HCT116 (cell line): ENCODE measurements around the gene ANTXR2. TPM values are rescaled to one million over a fixed set of nuclear protein-coding genes. Genes with fewer than 3 reads are reported as not detected.

ENCODE experiments used
- ATAC-seq: fragments of 200-7000 bp; cut with Tn5 transposase; 2 replicates; pipeline ENCODE4 v1.9.1; 2020; ENCODE audit warnings: mild to moderate bottlenecking, moderate library complexity
- BruUV-seq: library from RNA; stranded (reverse); fragments of 400-500 nt; replicated peaks from 2 replicates; lab custom pipeline; 2021; lab: Mats Ljungman, UMichigan
- CTCF ChIA-PET: fragments of 300-600 bp; sonication (Branson Sonifier 250); formaldehyde crosslinking; loops from one replicate; lab custom pipeline; 2021; ENCODE audit warnings: antibody characterized with exemption; lab: Charles Lee
- POLR2A ChIA-PET: fragments of 300-600, 350-600 bp; sonication (Branson Sonifier 250); formaldehyde crosslinking; loops from one replicate; lab custom pipeline; 2021; ENCODE audit warnings: antibody characterized with exemption; lab: Charles Lee
- RAD21 ChIA-PET, 2 experiments: fragments of 300-600 bp; sonication (Branson Sonifier 250); formaldehyde crosslinking; loops; one replicate each; lab custom pipeline; 2023; ENCODE audit warnings: low total read pairs in 2 of 2; ENCODE audit not compliant: uncharacterized antibody in 2 of 2, unreplicated experiment in 2 of 2, low non-redundant PET in 1 of 2; lab: Charles Lee
- DNase-seq: peaks from one replicate; pipeline ENCODE4 v3.0.0-alpha.2; 2010; ENCODE audit warnings: low read depth, low spot score
- H2AFZ ChIP-seq: fragments of 200-600 bp; shearing (Covaris generic), sonication (generic); 2 replicates; pipeline ENCODE4 v1.6.1; 2017; ENCODE audit warnings: low read depth, mixed run types, mixed read lengths, antibody characterized with exemption, low read length; ENCODE audit not compliant: poor library complexity, severe bottlenecking
- H3K27ac ChIP-seq: 2 replicates; pipeline ENCODE4 v1.5.1; 2012; ENCODE audit warnings: low read depth, low read length
- H3K27me3 ChIP-seq: fragments of 200-600 bp; sonication (generic); 2 replicates; pipeline ENCODE4 v1.6.1; 2016; ENCODE audit warnings: mixed run types, low read length, mixed read lengths; ENCODE audit not compliant: insufficient read depth
- H3K36me3 ChIP-seq, 2 experiments: fragments of 200-500 bp in 1 of 2; fragments of 200-600 bp in 1 of 2; sonication (Bioruptor generic) in 1 of 2; sonication (generic) in 1 of 2; 2 replicates each; pipeline versions ENCODE4 v1.5.1 to v1.6.1; 2014 to 2016; ENCODE audit warnings: low read length in 2 of 2, inconsistent platforms in 1 of 2, mixed read lengths in 1 of 2, mixed run types in 1 of 2; ENCODE audit not compliant: insufficient read depth in 2 of 2, control insufficient read depth in 1 of 2
- H3K4me1 ChIP-seq, 2 experiments: fragments of 200-600 bp in 1 of 2; sonication (generic) in 1 of 2; 2 replicates each; pipeline versions ENCODE4 v1.5.1 to v1.6.1; 2012 to 2017; ENCODE audit warnings: low read length in 2 of 2, inconsistent platforms in 1 of 2, mild to moderate bottlenecking in 1 of 2, mixed read lengths in 1 of 2, mixed run types in 1 of 2, moderate library complexity in 1 of 2; ENCODE audit not compliant: insufficient read depth in 2 of 2, control insufficient read depth in 1 of 2
- H3K4me2 ChIP-seq: fragments of 200-600 bp; sonication (generic); 2 replicates; pipeline ENCODE4 v1.6.1; 2017; ENCODE audit warnings: mixed run types, low read length, mixed read lengths
- H3K4me3 ChIP-seq, 2 experiments: fragments of 200-600 bp in 1 of 2; sonication (generic) in 1 of 2; replicated peaks in 1 of 2; 2 replicates each; pipeline ENCODE4 v1.5.1; 2011 to 2016; ENCODE audit warnings: low read length in 2 of 2, control low read depth in 1 of 2, low read depth in 1 of 2, mild to moderate bottlenecking in 1 of 2, mixed read lengths in 1 of 2, mixed run types in 1 of 2
- H3K79me2 ChIP-seq: fragments of 200-600 bp; sonication (generic); 2 replicates; pipeline ENCODE4 v1.6.1; 2017; ENCODE audit warnings: mild to moderate bottlenecking, mixed run types, low read length, moderate library complexity, mixed read lengths; ENCODE audit not compliant: insufficient read depth
- H3K9ac ChIP-seq: fragments of 200-600 bp; sonication (generic); 2 replicates; pipeline ENCODE4 v1.6.1; 2016; ENCODE audit warnings: low read length, mixed read lengths
- H3K9me2 ChIP-seq: fragments of 200-600 bp; sonication (generic), shearing (Covaris generic); 2 replicates; pipeline ENCODE4 v1.6.1; 2017; ENCODE audit warnings: mixed run types, mild to moderate bottlenecking, moderate library complexity; ENCODE audit not compliant: insufficient read depth
- H3K9me3 ChIP-seq, 2 experiments: fragments of 200-500 bp in 1 of 2; fragments of 200-600 bp in 1 of 2; sonication (Bioruptor generic) in 1 of 2; sonication (generic) in 1 of 2; 2 replicates each; pipeline ENCODE4 v1.6.1; 2014 to 2017; ENCODE audit warnings: low read length in 2 of 2, mixed read lengths in 2 of 2, inconsistent platforms in 1 of 2, low read depth in 1 of 2, mild to moderate bottlenecking in 1 of 2, mixed run types in 1 of 2, moderate library complexity in 1 of 2; ENCODE audit not compliant: control insufficient read depth in 1 of 2, insufficient read depth in 1 of 2
- H4K20me1 ChIP-seq: fragments of 200-600 bp; sonication (generic), shearing (Covaris generic); 2 replicates; pipeline ENCODE4 v1.6.1; 2017; ENCODE audit warnings: mixed run types, mild to moderate bottlenecking, moderate library complexity; ENCODE audit not compliant: insufficient read depth
- CBX3 ChIP-seq: IDR thresholded peaks from 2 replicates; pipeline ENCODE4 v1.6.1; 2012; ENCODE audit warnings: low read depth
- CEBPB ChIP-seq: IDR thresholded peaks from 2 replicates; pipeline ENCODE4 v1.6.1; 2012; ENCODE audit warnings: low read depth
- EGR1 ChIP-seq: IDR thresholded peaks from 2 replicates; pipeline ENCODE4 v1.6.1; 2012; ENCODE audit warnings: low read depth
- ELF1 ChIP-seq: IDR thresholded peaks from 2 replicates; pipeline ENCODE4 v1.6.1; 2012; ENCODE audit warnings: low read depth, borderline replicate concordance
- JUND ChIP-seq: IDR thresholded peaks from 2 replicates; pipeline ENCODE4 v1.6.1; 2012
- MAX ChIP-seq: IDR thresholded peaks from 2 replicates; pipeline ENCODE4 v1.6.1; 2012
- POLR2A ChIP-seq: IDR thresholded peaks from 2 replicates; pipeline ENCODE4 v1.7.0; 2011; ENCODE audit warnings: borderline replicate concordance; ENCODE audit not compliant: insufficient read depth, insufficient read length; ENCODE audit errors: extremely low read depth
- POLR2AphosphoS5 ChIP-seq: IDR thresholded peaks from 2 replicates; pipeline ENCODE4 v1.6.1; 2011; ENCODE audit warnings: mild to moderate bottlenecking, low read depth, low read length, moderate library complexity
- RAD21 ChIP-seq: IDR thresholded peaks from 2 replicates; pipeline ENCODE4 v1.6.1; 2012; ENCODE audit warnings: low read depth, mild to moderate bottlenecking
- REST ChIP-seq: IDR thresholded peaks from 2 replicates; pipeline ENCODE4 v1.6.1; 2012; ENCODE audit warnings: low read depth
- SIN3A ChIP-seq: IDR thresholded peaks from 2 replicates; pipeline ENCODE4 v1.6.1; 2012; ENCODE audit warnings: low read depth
- SRF ChIP-seq: IDR thresholded peaks from 2 replicates; pipeline ENCODE4 v1.6.1; 2012; ENCODE audit warnings: low read depth
- TCF7L2 ChIP-seq: IDR thresholded peaks from 2 replicates; pipeline ENCODE4 v1.7.0; 2011; ENCODE audit warnings: borderline replicate concordance, inconsistent platforms; ENCODE audit not compliant: insufficient read depth, insufficient read length; ENCODE audit errors: extremely low read depth
- ZBTB33 ChIP-seq: IDR thresholded peaks from 2 replicates; pipeline ENCODE4 v1.6.1; 2011; ENCODE audit warnings: mild to moderate bottlenecking, low read length, moderate library complexity; ENCODE audit not compliant: insufficient replicate concordance; ENCODE audit errors: extremely low read depth
- ZFX ChIP-seq: fragments of 450-650 bp; IDR thresholded peaks from 2 replicates; pipeline ENCODE4 v1.6.1; 2017
- ZNF274 ChIP-seq: fragments of 200-500 bp; sonication (Bioruptor generic); IDR thresholded peaks from 2 replicates; pipeline ENCODE4 v1.6.1; 2014; ENCODE audit warnings: mild to moderate bottlenecking, low read depth, low read length, inconsistent platforms
- intact Hi-C: fragments of 100-400 bp; cut with micrococcal nuclease; formaldehyde crosslinking; loops from 2 replicates; pipeline ENCODE4 v1.10.0; 2022
- total RNA-seq: library from RNA; stranded (reverse); gene quantifications from one replicate; pipeline ENCODE4 v1.2.1, GENCODE V29; 2021; ENCODE audit not compliant: unreplicated experiment
- TF ChIP-seq, protein P1 (sequence below): IDR thresholded peaks from 2 replicates; pipeline ENCODE4 v1.6.1; 2012
- TF ChIP-seq, protein P2 (sequence below), 3 experiments: fragments of 200-600 bp in 1 of 3; sonication (generic) in 1 of 3; IDR thresholded peaks in 2 of 3; conservative IDR thresholded peaks in 1 of 3; 2 replicates each; pipeline ENCODE4 v1.5.1; 2012 to 2017; ENCODE audit warnings: low read depth in 2 of 3, low read length in 2 of 3, antibody characterized with exemption in 1 of 3, borderline replicate concordance in 1 of 3, control low read depth in 1 of 3, mild to moderate bottlenecking in 1 of 3, mixed read lengths in 1 of 3, mixed run types in 1 of 3, moderate library complexity in 1 of 3; ENCODE audit not compliant: insufficient read depth in 1 of 3

ANTXR2 gene
- total RNA-seq, 1 experiment from 2014 or later, result 6.3 TPM

- TF ChIP-seq SRF, result no peak
- TF ChIP-seq, protein P1, sequence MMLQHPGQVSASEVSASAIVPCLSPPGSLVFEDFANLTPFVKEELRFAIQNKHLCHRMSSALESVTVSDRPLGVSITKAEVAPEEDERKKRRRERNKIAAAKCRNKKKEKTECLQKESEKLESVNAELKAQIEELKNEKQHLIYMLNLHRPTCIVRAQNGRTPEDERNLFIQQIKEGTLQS, result no peak
- TF ChIP-seq JUND, result no peak
- TF ChIP-seq POLR2A, result no peak
- TF ChIP-seq, protein P2, sequence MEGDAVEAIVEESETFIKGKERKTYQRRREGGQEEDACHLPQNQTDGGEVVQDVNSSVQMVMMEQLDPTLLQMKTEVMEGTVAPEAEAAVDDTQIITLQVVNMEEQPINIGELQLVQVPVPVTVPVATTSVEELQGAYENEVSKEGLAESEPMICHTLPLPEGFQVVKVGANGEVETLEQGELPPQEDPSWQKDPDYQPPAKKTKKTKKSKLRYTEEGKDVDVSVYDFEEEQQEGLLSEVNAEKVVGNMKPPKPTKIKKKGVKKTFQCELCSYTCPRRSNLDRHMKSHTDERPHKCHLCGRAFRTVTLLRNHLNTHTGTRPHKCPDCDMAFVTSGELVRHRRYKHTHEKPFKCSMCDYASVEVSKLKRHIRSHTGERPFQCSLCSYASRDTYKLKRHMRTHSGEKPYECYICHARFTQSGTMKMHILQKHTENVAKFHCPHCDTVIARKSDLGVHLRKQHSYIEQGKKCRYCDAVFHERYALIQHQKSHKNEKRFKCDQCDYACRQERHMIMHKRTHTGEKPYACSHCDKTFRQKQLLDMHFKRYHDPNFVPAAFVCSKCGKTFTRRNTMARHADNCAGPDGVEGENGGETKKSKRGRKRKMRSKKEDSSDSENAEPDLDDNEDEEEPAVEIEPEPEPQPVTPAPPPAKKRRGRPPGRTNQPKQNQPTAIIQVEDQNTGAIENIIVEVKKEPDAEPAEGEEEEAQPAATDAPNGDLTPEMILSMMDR (IDR thresholded peaks at IDR 0.05 in 2 of 3, conservative IDR thresholded peaks at IDR 0.05 in 1 of 3; ENCODE audit: borderline replicate concordance in 1 of 3, insufficient read depth in 1 of 3, low read depth in 2 of 3, low read length in 2 of 3), result no peak
- TF ChIP-seq POLR2AphosphoS5, result no peak
- TF ChIP-seq CEBPB, result no peak
- TF ChIP-seq TCF7L2, result no peak
- TF ChIP-seq MAX, result no peak
- no peak for TF ChIP-seq EGR1
- no peak for TF ChIP-seq SIN3A
- TF ChIP-seq ZNF274, result no peak
- no peak for TF ChIP-seq REST
- no peak for TF ChIP-seq RAD21
- no peak for TF ChIP-seq CBX3
- no peak for TF ChIP-seq ZBTB33
- TF ChIP-seq ELF1, result no peak
- no peak for TF ChIP-seq ZFX
- no peak overlapping the region for H2AFZ ChIP-seq
- H3K9ac ChIP-seq, result no peak overlapping the region
- no peak overlapping the region for H3K27ac ChIP-seq
- RAD21 ChIA-PET, result no interaction called here
- BruUV-seq, result no TSS peak
- H3K9me3 ChIP-seq, result no peaks in the 10 kb centered on the region
- POLR2A ChIA-PET, result no interaction called here
- H3K4me1 ChIP-seq, result no peaks in the 10 kb centered on the region
- ATAC-seq, result no peak
- H3K4me3 ChIP-seq, result no peak overlapping the region
- DNase-seq, result no peak
- intact Hi-C loops, result no loop called here
- no peaks in the 10 kb centered on the region for H3K27me3 ChIP-seq
- H3K4me2 ChIP-seq, result no peak overlapping the region
- no peaks in the 10 kb centered on the region for H3K36me3 ChIP-seq
- CTCF ChIA-PET, result no interaction called here
- H3K9me2 ChIP-seq, result no peaks in the 10 kb centered on the region
- H4K20me1 ChIP-seq, result no peaks in the 10 kb centered on the region
- no peaks in the 10 kb centered on the region for H3K79me2 ChIP-seq
These were observed 60.7 kb downstream of the ANTXR2 start for GRCh38 chr4:80012291-80012690.
